B cell (primary cell): ENCODE results near the gene PITPNM3. TPM values are rescaled to one million over a fixed set of nuclear protein-coding genes. Genes with fewer than 3 reads are reported as not detected.

Source experiments
- ATAC-seq: fragments of 200-7000 bp; cut with Tn5 transposase; one replicate; pipeline ENCODE4 v1.10.0; 2021; ENCODE audit warnings: low read depth, mild to moderate bottlenecking, moderate number of reproducible peaks, moderate library complexity
- CTCF ChIA-PET: fragments of 350-600 bp; sonication (Branson Sonifier 250); formaldehyde crosslinking; loops from one replicate; lab custom pipeline; 2021; ENCODE audit warnings: antibody characterized with exemption, inconsistent platforms; lab: Charles Lee
- POLR2A ChIA-PET: fragments of 350-600 bp; sonication (Branson Sonifier 250); formaldehyde crosslinking; loops from one replicate; lab custom pipeline; 2021; ENCODE audit warnings: antibody characterized with exemption; lab: Charles Lee
- DNase-seq: peaks from one replicate; pipeline ENCODE4 v3.0.0; 2013
- H2AFZ ChIP-seq: 2 replicates; pipeline ENCODE4 v1.6.1; 2012; ENCODE audit warnings: mild to moderate bottlenecking, low read depth, low read length; ENCODE audit not compliant: insufficient read depth, poor library complexity, severe bottlenecking
- H3K27ac ChIP-seq, 2 donors: 1 replicate in 1 of 2; 2 replicates in 1 of 2; pipeline ENCODE4 v1.5.1; 2012 to 2013; ENCODE audit warnings: low read length in 2 of 2, mild to moderate bottlenecking in 2 of 2, moderate library complexity in 1 of 2
- H3K27me3 ChIP-seq, 4 experiments: fragments of 200-600 bp in 1 of 4; sonication (generic) in 1 of 4; replicated peaks in 1 of 4; 1 replicate in 2 of 4; 2 replicates in 2 of 4; pipeline versions ENCODE4 v1.6.1 to v1.7.0; 2013 to 2016; ENCODE audit warnings: low read length in 3 of 4, mild to moderate bottlenecking in 2 of 4, mixed read lengths in 1 of 4, moderate library complexity in 1 of 4; ENCODE audit not compliant: insufficient read depth in 4 of 4, control insufficient read depth in 3 of 4; ENCODE audit errors: control extremely low read depth in 1 of 4
- H3K36me3 ChIP-seq, 2 experiments: replicated peaks in 1 of 2; 1 replicate in 1 of 2; 2 replicates in 1 of 2; pipeline versions ENCODE4 v1.6.1 to v1.7.1; 2013; ENCODE audit warnings: low read length in 1 of 2; ENCODE audit not compliant: insufficient read depth in 2 of 2, control insufficient read depth in 1 of 2; ENCODE audit errors: control extremely low read depth in 1 of 2, extremely low read depth in 1 of 2
- H3K4me1 ChIP-seq, 2 donors: fragments of 200-600 bp in 1 of 2; sonication (generic) in 1 of 2; 1 replicate in 1 of 2; 2 replicates in 1 of 2; pipeline versions ENCODE4 v1.5.1 to v1.6.1; 2013 to 2017; ENCODE audit warnings: low read length in 2 of 2; ENCODE audit not compliant: control insufficient read depth in 2 of 2, insufficient read depth in 2 of 2
- H3K4me2 ChIP-seq: replicated peaks from 2 replicates; pipeline ENCODE3; 2012; ENCODE audit warnings: mild to moderate bottlenecking, low read depth, low read length; ENCODE audit not compliant: poor library complexity, severe bottlenecking
- H3K4me3 ChIP-seq, 5 experiments: fragments of 200-600 bp in 1 of 5; sonication (generic) in 1 of 5; 1 replicate in 3 of 5; 2 replicates in 2 of 5; pipeline versions ENCODE4 v1.5.1 to v1.7.0; 2011 to 2016; ENCODE audit warnings: low read length in 4 of 5, mild to moderate bottlenecking in 4 of 5, low read depth in 2 of 5, control low read depth in 1 of 5, moderate library complexity in 1 of 5; ENCODE audit not compliant: insufficient read depth in 1 of 5; ENCODE audit errors: control extremely low read depth in 1 of 5, extremely low read depth in 1 of 5
- H3K79me2 ChIP-seq: fragments of 200-600 bp; sonication (generic); one replicate; pipeline ENCODE4 v1.6.0; 2016; ENCODE audit warnings: low read length; ENCODE audit not compliant: control insufficient read depth, insufficient read depth
- H3K9ac ChIP-seq: fragments of 200-600 bp; sonication (generic); 2 replicates; pipeline ENCODE4 v1.6.1; 2017; ENCODE audit warnings: mild to moderate bottlenecking, low read length, moderate library complexity
- H3K9me3 ChIP-seq, 3 donors: one replicate each; pipeline versions ENCODE4 v1.6.1 to v1.7.1; 2013; ENCODE audit warnings: low read length in 2 of 3; ENCODE audit not compliant: control insufficient read depth in 2 of 3, insufficient read depth in 1 of 3; ENCODE audit errors: control extremely low read depth in 1 of 3
- H4K20me1 ChIP-seq: 2 replicates; pipeline ENCODE4 v1.6.0; 2012; ENCODE audit warnings: mild to moderate bottlenecking, low read length; ENCODE audit not compliant: insufficient read depth, control insufficient read depth, poor library complexity, severe bottlenecking
- H3K27ac Mint-ChIP-seq: one replicate; pipeline ENCODE4 v1.8.0; 2021; ENCODE audit warnings: mixed read lengths
- H3K27me3 Mint-ChIP-seq: one replicate; pipeline ENCODE4 v1.8.0; 2021; ENCODE audit warnings: mixed read lengths
- H3K4me1 Mint-ChIP-seq: one replicate; pipeline ENCODE4 v1.8.0; 2021; ENCODE audit warnings: mixed read lengths
- H3K4me3 Mint-ChIP-seq: one replicate; pipeline ENCODE4 v1.8.0; 2021; ENCODE audit warnings: mixed read lengths
- H3K9me3 Mint-ChIP-seq: one replicate; pipeline ENCODE4 v1.8.0; 2022; ENCODE audit warnings: mixed read lengths; ENCODE audit not compliant: insufficient read depth
- CTCF ChIP-seq: fragments of 200-600 bp; IDR thresholded peaks from one replicate; pipeline ENCODE4 v1.8.0; 2022; ENCODE audit warnings: antibody characterized with exemption, mild to moderate bottlenecking
- EZH2 ChIP-seq: IDR thresholded peaks from 2 replicates; pipeline ENCODE4 v1.6.1; 2012; ENCODE audit warnings: borderline replicate concordance, low read depth, mild to moderate bottlenecking, moderate library complexity, low read length; ENCODE audit not compliant: insufficient read depth, poor library complexity, severe bottlenecking
- WGBS: methylation state at CpG from one replicate; pipeline ENCODE4 v1.1.5; 2013; ENCODE audit warnings: missing lambda C conversion rate; ENCODE audit not compliant: insufficient coverage; 5-methylcytosine and 5-hydroxymethylcytosine counted together
- intact Hi-C: fragments of 100-400 bp; cut with micrococcal nuclease; formaldehyde crosslinking; loops from one replicate; pipeline ENCODE4 v1.10.0; 2022
- polyA plus RNA-seq: library from polyadenylated mRNA; depleted of rRNA; stranded (reverse); fragments of >200 nt; gene quantifications from 2 replicates; pipeline ENCODE4 v1.2.3, GENCODE V29; 2012
- total RNA-seq, 2 donors: library from RNA; stranded (reverse); fragments of 120-200 nt in 1 of 2; gene quantifications; 1 replicate in 1 of 2; 2 replicates in 1 of 2; pipeline versions ENCODE4 v1.2.3 to v1.2.4, GENCODE V29; 2013 to 2022

The PITPNM3 gene
- total and polyA plus RNA-seq, 2 donors (not counting 1 experiment from before 2014, with no cell fraction given): 0.31 to 0.49 TPM

GRCh38 chr17:6548034-6548433 lies 8.3 kb downstream of the PITPNM3 start:
- Histone ChIP-seq H3K4me1 (no peaks in the 10 kb centered on the region), H4K20me1 (no peaks in the 10 kb centered on the region), H3K4me3 (no peak overlapping the region), H3K9me3 (no peaks in the 10 kb centered on the region), H2AFZ (no peak overlapping the region), H3K9ac (no peak overlapping the region), H3K79me2 (no peaks in the 10 kb centered on the region), H3K36me3 (no peaks in the 10 kb centered on the region), H3K4me2 (no peak overlapping the region), H3K27me3 (no peaks in the 10 kb centered on the region), H3K27ac (no peak overlapping the region)
- POLR2A ChIA-PET: no interaction called here
- intact Hi-C loops: no loop called here
- no peak for TF ChIP-seq CTCF
- TF ChIP-seq EZH2: no peak
- no peak for ATAC-seq
- no peak overlapping the region for H3K27ac Mint-ChIP-seq
- H3K4me3 Mint-ChIP-seq: no peak overlapping the region
- H3K27me3 Mint-ChIP-seq: peaks cover 7% of the 10 kb centered on the region
- no peaks in the 10 kb centered on the region for H3K9me3 Mint-ChIP-seq
- DNase-seq: no peak
- CTCF ChIA-PET: no interaction called here
- H3K4me1 Mint-ChIP-seq: peaks cover 3% of the 10 kb centered on the region
- 93% methylated on average over 2 of the region's 5 CpGs for WGBS

GRCh38 chr17:6547336-6547735 lies 9.0 kb downstream of the PITPNM3 start:
- Mint-ChIP-seq H3K4me3 (no peak overlapping the region), H3K27me3 (peaks cover 7% of the 10 kb centered on the region), H3K4me1 (peaks cover 3% of the 10 kb centered on the region), H3K9me3 (no peaks in the 10 kb centered on the region), H3K27ac (no peak overlapping the region)
- H3K27ac ChIP-seq: no peak overlapping the region
- ChIA-PET POLR2A (no interaction called here), CTCF (no interaction called here)
- TF ChIP-seq EZH2 (no peak), CTCF (no peak)
- no peaks in the 10 kb centered on the region for H3K79me2 ChIP-seq
- H3K4me2 ChIP-seq: no peak overlapping the region
- H3K4me1 ChIP-seq: no peaks in the 10 kb centered on the region
- DNase-seq (no peak), ATAC-seq (no peak)
- H3K4me3 ChIP-seq: no peak overlapping the region
- intact Hi-C loops: no loop called here
- H3K9me3 ChIP-seq: no peaks in the 10 kb centered on the region
- H3K9ac ChIP-seq: no peak overlapping the region
- no peaks in the 10 kb centered on the region for H3K27me3 ChIP-seq
- WGBS: 85% methylated on average over 6 of the region's 6 CpGs
- no peak overlapping the region for H2AFZ ChIP-seq
- H3K36me3 ChIP-seq: no peaks in the 10 kb centered on the region
- no peaks in the 10 kb centered on the region for H4K20me1 ChIP-seq
